HCT116 (cell line): ENCODE data around the gene DACH2. TPM values are rescaled to one million over a fixed set of nuclear protein-coding genes. Genes with fewer than 3 reads are reported as not detected.

Source experiments
- ATAC-seq: fragments of 200-7000 bp; cut with Tn5 transposase; 2 replicates; pipeline ENCODE4 v1.9.1; 2020; ENCODE audit warnings: mild to moderate bottlenecking, moderate library complexity
- BruUV-seq: library from RNA; stranded (reverse); fragments of 400-500 nt; replicated peaks from 2 replicates; lab custom pipeline; 2021; lab: Mats Ljungman, UMichigan
- CTCF ChIA-PET: fragments of 300-600 bp; sonication (Branson Sonifier 250); formaldehyde crosslinking; loops from one replicate; lab custom pipeline; 2021; ENCODE audit warnings: antibody characterized with exemption; lab: Charles Lee
- POLR2A ChIA-PET: fragments of 300-600, 350-600 bp; sonication (Branson Sonifier 250); formaldehyde crosslinking; loops from one replicate; lab custom pipeline; 2021; ENCODE audit warnings: antibody characterized with exemption; lab: Charles Lee
- RAD21 ChIA-PET, 2 experiments: fragments of 300-600 bp; sonication (Branson Sonifier 250); formaldehyde crosslinking; loops; one replicate each; lab custom pipeline; 2023; ENCODE audit warnings: low total read pairs in 2 of 2; ENCODE audit not compliant: uncharacterized antibody in 2 of 2, unreplicated experiment in 2 of 2, low non-redundant PET in 1 of 2; lab: Charles Lee
- DNase-seq: peaks from one replicate; pipeline ENCODE4 v3.0.0-alpha.2; 2010; ENCODE audit warnings: low read depth, low spot score
- H2AFZ ChIP-seq: fragments of 200-600 bp; shearing (Covaris generic), sonication (generic); 2 replicates; pipeline ENCODE4 v1.6.1; 2017; ENCODE audit warnings: low read depth, mixed run types, mixed read lengths, antibody characterized with exemption, low read length; ENCODE audit not compliant: poor library complexity, severe bottlenecking
- H3K27ac ChIP-seq: 2 replicates; pipeline ENCODE4 v1.5.1; 2012; ENCODE audit warnings: low read depth, low read length
- H3K27me3 ChIP-seq: fragments of 200-600 bp; sonication (generic); 2 replicates; pipeline ENCODE4 v1.6.1; 2016; ENCODE audit warnings: mixed run types, low read length, mixed read lengths; ENCODE audit not compliant: insufficient read depth
- H3K36me3 ChIP-seq, 2 experiments: fragments of 200-500 bp in 1 of 2; fragments of 200-600 bp in 1 of 2; sonication (Bioruptor generic) in 1 of 2; sonication (generic) in 1 of 2; 2 replicates each; pipeline versions ENCODE4 v1.5.1 to v1.6.1; 2014 to 2016; ENCODE audit warnings: low read length in 2 of 2, inconsistent platforms in 1 of 2, mixed read lengths in 1 of 2, mixed run types in 1 of 2; ENCODE audit not compliant: insufficient read depth in 2 of 2, control insufficient read depth in 1 of 2
- H3K4me1 ChIP-seq, 2 experiments: fragments of 200-600 bp in 1 of 2; sonication (generic) in 1 of 2; 2 replicates each; pipeline versions ENCODE4 v1.5.1 to v1.6.1; 2012 to 2017; ENCODE audit warnings: low read length in 2 of 2, inconsistent platforms in 1 of 2, mild to moderate bottlenecking in 1 of 2, mixed read lengths in 1 of 2, mixed run types in 1 of 2, moderate library complexity in 1 of 2; ENCODE audit not compliant: insufficient read depth in 2 of 2, control insufficient read depth in 1 of 2
- H3K4me2 ChIP-seq: fragments of 200-600 bp; sonication (generic); 2 replicates; pipeline ENCODE4 v1.6.1; 2017; ENCODE audit warnings: mixed run types, low read length, mixed read lengths
- H3K4me3 ChIP-seq, 2 experiments: fragments of 200-600 bp in 1 of 2; sonication (generic) in 1 of 2; replicated peaks in 1 of 2; 2 replicates each; pipeline ENCODE4 v1.5.1; 2011 to 2016; ENCODE audit warnings: low read length in 2 of 2, control low read depth in 1 of 2, low read depth in 1 of 2, mild to moderate bottlenecking in 1 of 2, mixed read lengths in 1 of 2, mixed run types in 1 of 2
- H3K79me2 ChIP-seq: fragments of 200-600 bp; sonication (generic); 2 replicates; pipeline ENCODE4 v1.6.1; 2017; ENCODE audit warnings: mild to moderate bottlenecking, mixed run types, low read length, moderate library complexity, mixed read lengths; ENCODE audit not compliant: insufficient read depth
- H3K9ac ChIP-seq: fragments of 200-600 bp; sonication (generic); 2 replicates; pipeline ENCODE4 v1.6.1; 2016; ENCODE audit warnings: low read length, mixed read lengths
- H3K9me2 ChIP-seq: fragments of 200-600 bp; sonication (generic), shearing (Covaris generic); 2 replicates; pipeline ENCODE4 v1.6.1; 2017; ENCODE audit warnings: mixed run types, mild to moderate bottlenecking, moderate library complexity; ENCODE audit not compliant: insufficient read depth
- H3K9me3 ChIP-seq, 2 experiments: fragments of 200-500 bp in 1 of 2; fragments of 200-600 bp in 1 of 2; sonication (Bioruptor generic) in 1 of 2; sonication (generic) in 1 of 2; 2 replicates each; pipeline ENCODE4 v1.6.1; 2014 to 2017; ENCODE audit warnings: low read length in 2 of 2, mixed read lengths in 2 of 2, inconsistent platforms in 1 of 2, low read depth in 1 of 2, mild to moderate bottlenecking in 1 of 2, mixed run types in 1 of 2, moderate library complexity in 1 of 2; ENCODE audit not compliant: control insufficient read depth in 1 of 2, insufficient read depth in 1 of 2
- H4K20me1 ChIP-seq: fragments of 200-600 bp; sonication (generic), shearing (Covaris generic); 2 replicates; pipeline ENCODE4 v1.6.1; 2017; ENCODE audit warnings: mixed run types, mild to moderate bottlenecking, moderate library complexity; ENCODE audit not compliant: insufficient read depth
- FOSL1 ChIP-seq: IDR thresholded peaks from 2 replicates; pipeline ENCODE4 v1.6.1; 2012; ENCODE audit warnings: low read depth
- JUND ChIP-seq: IDR thresholded peaks from 2 replicates; pipeline ENCODE4 v1.6.1; 2012
- MAX ChIP-seq: IDR thresholded peaks from 2 replicates; pipeline ENCODE4 v1.6.1; 2012
- POLR2A ChIP-seq: IDR thresholded peaks from 2 replicates; pipeline ENCODE4 v1.7.0; 2011; ENCODE audit warnings: borderline replicate concordance; ENCODE audit not compliant: insufficient read depth, insufficient read length; ENCODE audit errors: extremely low read depth
- POLR2AphosphoS5 ChIP-seq: IDR thresholded peaks from 2 replicates; pipeline ENCODE4 v1.6.1; 2011; ENCODE audit warnings: mild to moderate bottlenecking, low read depth, low read length, moderate library complexity
- SIN3A ChIP-seq: IDR thresholded peaks from 2 replicates; pipeline ENCODE4 v1.6.1; 2012; ENCODE audit warnings: low read depth
- SRF ChIP-seq: IDR thresholded peaks from 2 replicates; pipeline ENCODE4 v1.6.1; 2012; ENCODE audit warnings: low read depth
- TCF7L2 ChIP-seq: IDR thresholded peaks from 2 replicates; pipeline ENCODE4 v1.7.0; 2011; ENCODE audit warnings: borderline replicate concordance, inconsistent platforms; ENCODE audit not compliant: insufficient read depth, insufficient read length; ENCODE audit errors: extremely low read depth
- ZBTB33 ChIP-seq: IDR thresholded peaks from 2 replicates; pipeline ENCODE4 v1.6.1; 2011; ENCODE audit warnings: mild to moderate bottlenecking, low read length, moderate library complexity; ENCODE audit not compliant: insufficient replicate concordance; ENCODE audit errors: extremely low read depth
- intact Hi-C: fragments of 100-400 bp; cut with micrococcal nuclease; formaldehyde crosslinking; loops from 2 replicates; pipeline ENCODE4 v1.10.0; 2022
- total RNA-seq: library from RNA; stranded (reverse); gene quantifications from one replicate; pipeline ENCODE4 v1.2.1, GENCODE V29; 2021; ENCODE audit not compliant: unreplicated experiment
- TF ChIP-seq, protein P1 (sequence below), 3 experiments: fragments of 200-600 bp in 1 of 3; sonication (generic) in 1 of 3; IDR thresholded peaks in 2 of 3; conservative IDR thresholded peaks in 1 of 3; 2 replicates each; pipeline ENCODE4 v1.5.1; 2012 to 2017; ENCODE audit warnings: low read depth in 2 of 3, low read length in 2 of 3, antibody characterized with exemption in 1 of 3, borderline replicate concordance in 1 of 3, control low read depth in 1 of 3, mild to moderate bottlenecking in 1 of 3, mixed read lengths in 1 of 3, mixed run types in 1 of 3, moderate library complexity in 1 of 3; ENCODE audit not compliant: insufficient read depth in 1 of 3

The DACH2 gene
- total RNA-seq, 1 experiment from 2014 or later = not detected

DNA sequence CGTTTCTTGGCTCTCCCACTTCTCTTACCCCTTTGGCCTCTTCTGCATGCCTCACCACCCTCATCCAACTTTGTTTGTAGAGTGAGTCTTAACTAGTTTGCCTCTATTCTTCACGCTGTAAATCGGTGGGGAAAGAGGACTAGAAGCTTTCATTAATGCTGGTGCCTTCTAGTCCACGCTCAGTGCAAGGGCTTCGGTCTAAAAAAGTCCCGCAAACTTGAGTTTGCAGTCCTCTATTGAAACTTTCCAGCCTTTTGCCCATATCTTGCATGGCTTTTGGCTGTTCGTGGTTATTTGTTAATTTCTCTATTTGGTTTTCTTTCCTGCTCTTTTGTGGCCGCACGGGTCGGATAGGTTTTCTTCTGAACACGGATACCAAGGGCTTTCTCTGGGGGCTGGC, 868 bp downstream of the DACH2 start:
- Histone ChIP-seq H3K27ac (no peak overlapping the region), H3K9me2 (no peaks in the 10 kb centered on the region), H2AFZ (no peak overlapping the region), H3K4me1 (no peaks in the 10 kb centered on the region), H3K9me3 (no peaks in the 10 kb centered on the region), H3K4me3 (no peak overlapping the region), H3K9ac (no peak overlapping the region), H3K4me2 (no peak overlapping the region), H3K36me3 (no peaks in the 10 kb centered on the region), H3K79me2 (no peaks in the 10 kb centered on the region), H4K20me1 (no peaks in the 10 kb centered on the region), H3K27me3 (no peaks in the 10 kb centered on the region)
- ChIA-PET CTCF (no interaction called here), RAD21 (no interaction called here), POLR2A (no interaction called here)
- no TSS peak for BruUV-seq
- no peak for ATAC-seq
- intact Hi-C loops = no loop called here
- no peak for DNase-seq
- no peak for TF ChIP-seq TCF7L2
- TF ChIP-seq SIN3A = no peak
- no peak for TF ChIP-seq JUND
- TF ChIP-seq ZBTB33 = no peak
- no peak for TF ChIP-seq MAX
- TF ChIP-seq POLR2AphosphoS5 = no peak
- no peak for TF ChIP-seq SRF
- no peak for TF ChIP-seq FOSL1
- no peak for TF ChIP-seq POLR2A
- TF ChIP-seq, protein P1, sequence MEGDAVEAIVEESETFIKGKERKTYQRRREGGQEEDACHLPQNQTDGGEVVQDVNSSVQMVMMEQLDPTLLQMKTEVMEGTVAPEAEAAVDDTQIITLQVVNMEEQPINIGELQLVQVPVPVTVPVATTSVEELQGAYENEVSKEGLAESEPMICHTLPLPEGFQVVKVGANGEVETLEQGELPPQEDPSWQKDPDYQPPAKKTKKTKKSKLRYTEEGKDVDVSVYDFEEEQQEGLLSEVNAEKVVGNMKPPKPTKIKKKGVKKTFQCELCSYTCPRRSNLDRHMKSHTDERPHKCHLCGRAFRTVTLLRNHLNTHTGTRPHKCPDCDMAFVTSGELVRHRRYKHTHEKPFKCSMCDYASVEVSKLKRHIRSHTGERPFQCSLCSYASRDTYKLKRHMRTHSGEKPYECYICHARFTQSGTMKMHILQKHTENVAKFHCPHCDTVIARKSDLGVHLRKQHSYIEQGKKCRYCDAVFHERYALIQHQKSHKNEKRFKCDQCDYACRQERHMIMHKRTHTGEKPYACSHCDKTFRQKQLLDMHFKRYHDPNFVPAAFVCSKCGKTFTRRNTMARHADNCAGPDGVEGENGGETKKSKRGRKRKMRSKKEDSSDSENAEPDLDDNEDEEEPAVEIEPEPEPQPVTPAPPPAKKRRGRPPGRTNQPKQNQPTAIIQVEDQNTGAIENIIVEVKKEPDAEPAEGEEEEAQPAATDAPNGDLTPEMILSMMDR (IDR thresholded peaks at IDR 0.05 in 2 of 3, conservative IDR thresholded peaks at IDR 0.05 in 1 of 3; ENCODE audit: borderline replicate concordance in 1 of 3, insufficient read depth in 1 of 3, low read depth in 2 of 3, low read length in 2 of 3) = no peak
